ENCODE results near the gene CYTIP. TPM values are rescaled to one million over a fixed set of nuclear protein-coding genes. Genes with fewer than 3 reads are reported as not detected.
"Not testable (repeated sequence)": the region's sequence is repeated elsewhere in the genome, so short reads cannot be mapped to it uniquely, and the experiment has no call there.

Gene CYTIP
- total RNA-seq, 2 experiments from 2014 or later, result 302 to 304 TPM

DNA sequence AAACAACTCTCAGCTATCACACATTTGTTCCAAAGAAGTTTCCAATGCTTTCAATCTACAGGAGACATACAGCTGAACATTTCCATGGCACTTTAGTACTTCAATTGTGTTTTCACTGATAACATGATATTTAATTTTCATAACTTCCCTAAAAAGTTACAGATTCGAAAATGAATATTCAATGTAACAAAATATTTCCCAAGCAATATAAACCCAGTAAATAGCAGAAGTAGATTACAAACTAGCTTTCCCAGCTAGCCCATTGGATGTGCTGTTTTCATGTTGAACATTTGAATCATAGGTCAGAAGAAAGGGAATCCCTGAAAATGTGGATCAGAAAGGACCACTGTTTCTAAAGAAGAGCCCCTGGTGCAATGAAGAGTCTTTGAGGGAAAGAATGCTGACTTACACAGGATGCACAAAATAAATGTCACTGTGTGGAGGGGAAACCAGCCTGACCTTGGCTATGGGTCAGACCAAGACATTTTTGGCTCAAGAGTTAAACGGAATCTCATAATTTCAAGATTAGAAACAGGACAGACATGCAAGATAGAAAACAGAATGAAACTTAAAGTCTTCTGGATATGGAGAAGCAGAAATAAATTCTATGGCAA, 22.5 kb downstream of the CYTIP start:
- H3K27me3 Mint-ChIP-seq, result no peaks in the 10 kb centered on the region
- DNase-seq, result no peak

DNA sequence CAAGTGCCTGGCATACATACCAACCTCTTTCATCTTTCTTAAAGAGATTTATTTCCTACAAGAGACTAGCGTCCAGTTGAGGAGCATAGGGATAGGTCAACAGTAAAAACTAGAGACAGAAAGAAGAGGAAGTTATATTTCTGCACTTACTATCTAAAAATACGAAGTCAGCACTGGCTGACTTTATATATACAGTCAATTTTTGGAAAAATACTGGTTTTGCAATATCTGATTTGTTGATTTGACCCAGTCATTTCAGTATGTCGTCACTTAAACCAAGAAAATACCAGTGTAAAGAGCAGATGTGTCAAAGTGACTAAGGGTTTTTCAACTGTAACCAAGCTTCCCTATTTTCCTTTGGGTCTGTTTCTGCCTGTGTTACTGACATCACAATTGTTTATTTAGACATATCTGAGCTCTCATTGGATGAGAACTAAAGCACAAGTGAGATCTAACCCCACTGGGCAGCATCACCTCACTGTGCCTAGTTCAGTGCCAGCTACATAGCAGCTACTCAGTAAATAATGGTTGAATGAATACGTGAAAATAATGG, 23.0 kb downstream of the CYTIP start:
- peaks cover 78% of the 10 kb centered on the region for H3K36me3 Mint-ChIP-seq
- H3K4me1 Mint-ChIP-seq, result peaks cover 72% of the 10 kb centered on the region
- no peak for DNase-seq

More for the DNA sequence above, 22.5 kb downstream of the CYTIP start:
- H3K27ac Mint-ChIP-seq, result peak overlapping the region; percentile 91
- H3K4me1 Mint-ChIP-seq, result peaks cover 71% of the 10 kb centered on the region
- H3K9me3 Mint-ChIP-seq, result peaks cover 9% of the 10 kb centered on the region
- H3K36me3 Mint-ChIP-seq, result peaks cover 81% of the 10 kb centered on the region
- H3K4me3 Mint-ChIP-seq, result peak overlapping the region; percentile 54

DNA sequence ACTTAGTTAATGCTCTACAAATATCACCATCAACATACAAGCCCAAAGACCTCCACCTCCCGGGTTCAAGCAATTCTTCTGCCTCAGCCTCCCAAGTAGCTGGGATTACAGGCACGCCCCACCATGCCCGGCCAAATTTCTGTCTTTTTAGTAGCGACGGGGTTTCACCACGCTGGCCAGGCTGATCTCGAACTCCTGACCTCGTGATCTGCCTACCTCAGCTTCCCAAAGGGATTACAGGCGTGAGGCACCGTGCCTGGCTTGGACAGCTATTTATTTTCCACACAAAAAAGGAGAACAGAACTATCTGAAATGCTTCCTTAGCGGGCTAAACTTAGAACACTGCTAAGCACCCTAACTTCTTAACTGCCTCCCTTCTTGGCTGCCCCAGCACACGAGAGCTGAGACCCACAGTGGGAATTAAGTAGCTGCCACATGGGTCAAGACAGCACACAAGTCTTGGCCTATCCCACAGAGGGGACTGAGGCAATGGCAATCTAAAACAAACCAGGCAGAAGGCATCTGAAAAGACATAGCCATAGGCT, 24.8 kb downstream of the CYTIP start:
- no peak for DNase-seq
- peaks cover 82% of the 10 kb centered on the region for H3K4me1 Mint-ChIP-seq
- peak overlapping the region; percentile 89 for H3K27ac Mint-ChIP-seq
- no peaks in the 10 kb centered on the region for H3K27me3 Mint-ChIP-seq
- H3K4me3 Mint-ChIP-seq, result peak overlapping the region; percentile 68
- no peaks in the 10 kb centered on the region for H3K9me3 Mint-ChIP-seq
- H3K36me3 Mint-ChIP-seq, result peaks cover 84% of the 10 kb centered on the region

More for the DNA sequence above, 23.0 kb downstream of the CYTIP start:
- Mint-ChIP-seq H3K4me3 (peak overlapping the region; percentile 34), H3K27me3 (no peaks in the 10 kb centered on the region), H3K27ac (peak overlapping the region; percentile 91), H3K9me3 (peaks cover 5% of the 10 kb centered on the region)

DNA sequence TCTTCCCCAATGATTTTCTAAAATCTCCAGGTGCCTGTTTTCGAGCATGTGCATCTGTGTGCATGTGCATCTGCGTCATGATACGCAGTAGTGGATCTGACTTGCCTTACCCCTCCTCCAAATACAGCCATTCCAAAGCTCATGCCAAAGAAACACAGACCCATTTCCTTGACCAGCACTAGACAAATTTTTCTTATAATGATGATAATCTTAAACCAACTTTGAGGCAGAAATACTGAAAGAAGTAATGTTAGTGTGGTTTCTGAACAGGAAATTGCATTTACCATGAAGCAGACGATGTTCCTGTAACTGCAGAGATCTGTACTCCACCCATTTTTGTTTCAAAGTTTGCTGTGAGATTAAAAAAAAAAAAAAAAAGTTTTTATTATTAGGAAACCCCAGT, 25.6 kb downstream of the CYTIP start:
- peak overlapping the region; percentile 98 for H3K27ac Mint-ChIP-seq
- H3K27me3 Mint-ChIP-seq, result peaks cover 3% of the 10 kb centered on the region
- H3K9me3 Mint-ChIP-seq, result no peaks in the 10 kb centered on the region
- peaks cover 86% of the 10 kb centered on the region for H3K4me1 Mint-ChIP-seq
- DNase-seq, result no peak
- peaks cover 86% of the 10 kb centered on the region for H3K36me3 Mint-ChIP-seq
- peak overlapping the region; percentile 73 for H3K4me3 Mint-ChIP-seq

DNA sequence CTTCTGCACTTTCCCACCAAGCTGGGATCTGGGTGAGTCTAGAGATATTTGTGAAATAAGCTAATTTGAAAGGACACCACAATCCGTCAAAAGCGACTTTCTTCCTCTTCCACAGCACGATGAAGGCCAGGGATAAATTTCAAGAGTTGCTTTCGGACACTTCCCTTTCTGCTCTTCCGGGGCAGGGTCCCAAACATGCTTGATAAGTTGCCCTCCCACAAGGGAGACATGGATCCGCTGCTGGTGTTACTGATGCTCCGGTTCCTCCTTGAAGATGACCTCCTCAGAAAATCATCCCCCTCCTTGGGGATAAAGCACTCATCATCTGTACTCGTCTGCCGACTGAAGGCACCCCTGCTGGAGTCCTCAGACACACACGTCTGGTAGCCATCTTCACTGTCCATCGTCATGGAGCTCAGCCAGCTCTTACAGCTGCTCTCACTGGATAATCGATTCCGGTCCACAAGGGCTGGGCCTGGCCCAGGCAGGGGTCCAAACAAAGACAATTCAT, 28.2 kb downstream of the CYTIP start:
- H3K4me3 Mint-ChIP-seq, result peak overlapping the region; percentile 69
- no peak for DNase-seq
- H3K9me3 Mint-ChIP-seq, result no peaks in the 10 kb centered on the region
- peaks cover 3% of the 10 kb centered on the region for H3K27me3 Mint-ChIP-seq
- H3K36me3 Mint-ChIP-seq, result peaks cover 87% of the 10 kb centered on the region
- peak overlapping the region; percentile 97 for H3K27ac Mint-ChIP-seq
- peaks cover 87% of the 10 kb centered on the region for H3K4me1 Mint-ChIP-seq

DNA sequence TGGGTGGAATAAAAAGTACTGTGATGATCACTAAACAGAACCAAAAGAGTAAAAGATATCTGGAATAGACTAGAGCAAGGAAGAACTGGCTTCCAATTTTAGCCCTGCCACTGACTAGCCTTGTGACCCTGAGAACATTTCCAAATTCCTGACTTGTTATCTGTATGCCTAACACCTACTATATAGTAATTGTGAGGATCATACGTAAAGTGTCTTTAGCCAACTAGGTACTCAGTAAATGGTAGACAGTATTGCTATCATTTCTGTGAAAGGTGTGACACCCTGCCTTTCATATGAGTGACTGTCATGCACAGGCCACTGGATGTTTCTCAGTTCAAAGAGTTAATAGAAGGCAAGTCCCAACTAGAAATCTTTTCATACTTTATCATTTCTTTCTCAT, 29.8 kb downstream of the CYTIP start:
- Mint-ChIP-seq H3K4me3 (peak overlapping the region; percentile 75), H3K27me3 (peaks cover 3% of the 10 kb centered on the region), H3K9me3 (no peaks in the 10 kb centered on the region), H3K27ac (peak overlapping the region; percentile 97), H3K4me1 (peaks cover 87% of the 10 kb centered on the region), H3K36me3 (peaks cover 83% of the 10 kb centered on the region)
- no peak for DNase-seq

DNA sequence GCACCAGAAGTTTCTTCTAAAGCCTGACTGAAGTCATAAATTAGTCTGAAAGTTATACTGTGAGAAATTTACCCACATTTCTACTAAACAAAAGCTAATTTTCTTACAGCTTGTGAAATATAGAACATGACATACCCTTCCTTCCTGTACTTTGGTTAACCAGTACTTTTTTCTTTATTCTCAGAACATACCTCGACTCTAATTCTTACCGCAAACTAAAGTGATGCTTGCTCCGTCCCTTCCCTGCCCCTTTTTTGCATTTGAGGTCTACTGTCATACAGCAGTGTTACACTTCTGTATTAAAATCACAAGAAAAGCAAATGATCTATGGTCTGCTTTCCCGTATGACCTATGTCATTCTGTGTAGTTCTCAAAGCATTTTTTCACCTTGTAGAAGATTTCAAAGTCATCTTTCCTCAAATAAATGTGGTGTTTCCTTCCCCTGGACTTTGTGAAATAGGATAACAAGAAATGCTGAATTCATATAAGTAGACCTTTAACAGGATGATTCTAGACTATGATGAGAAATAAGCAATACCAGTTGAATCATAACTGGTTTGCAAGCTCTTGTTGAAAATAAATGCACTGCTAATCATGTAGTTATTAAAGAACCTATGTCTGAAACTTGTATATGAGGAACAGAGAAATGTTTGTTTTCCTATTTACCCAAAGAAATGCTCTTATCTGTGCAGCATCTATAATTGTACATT, 30.4 kb downstream of the CYTIP start:
- Mint-ChIP-seq H3K4me3 (peak overlapping the region; percentile 75), H3K4me1 (peaks cover 88% of the 10 kb centered on the region), H3K27ac (peak overlapping the region; percentile 97), H3K36me3 (peaks cover 83% of the 10 kb centered on the region), H3K9me3 (peaks cover 1% of the 10 kb centered on the region), H3K27me3 (peaks cover 3% of the 10 kb centered on the region)
- DNase-seq, result peak; percentile 53

DNA sequence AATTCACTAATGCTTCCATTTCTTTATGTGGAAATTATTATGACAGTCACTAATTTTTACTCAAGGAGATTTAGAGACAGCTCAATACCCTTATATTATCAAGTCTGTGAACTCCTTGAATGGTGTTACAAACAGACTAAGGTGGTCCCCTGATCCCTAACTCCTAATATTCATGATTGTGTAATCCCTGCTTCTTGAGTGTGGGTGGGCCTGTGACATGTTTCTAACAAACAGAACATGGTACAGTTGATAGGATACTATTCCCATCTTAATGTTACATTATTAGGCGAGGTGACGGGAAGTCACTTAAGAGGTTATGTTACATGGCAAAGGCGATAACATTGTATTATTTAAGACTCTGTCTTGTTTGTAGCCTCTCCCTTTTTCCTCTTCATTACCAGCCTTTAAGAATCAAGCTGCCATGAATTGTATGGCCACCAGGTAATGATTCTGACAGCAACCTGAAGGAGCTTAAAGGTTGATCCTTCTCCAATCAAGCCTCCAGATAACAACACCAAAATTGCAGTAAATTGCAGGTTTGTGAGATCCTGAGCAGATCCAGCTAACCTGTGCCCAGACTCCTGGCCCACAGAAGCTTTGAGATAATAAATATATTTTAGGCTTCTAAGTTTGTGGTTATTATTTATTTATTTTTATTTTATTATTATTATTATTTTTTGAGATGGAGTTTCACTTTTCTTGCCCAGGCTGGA, 32.1 kb downstream of the CYTIP start:
- Mint-ChIP-seq H3K4me1 (peaks cover 81% of the 10 kb centered on the region), H3K4me3 (peak overlapping the region; percentile 22), H3K9me3 (peaks cover 5% of the 10 kb centered on the region), H3K27ac (peak overlapping the region; percentile 97), H3K27me3 (peaks cover 3% of the 10 kb centered on the region), H3K36me3 (peaks cover 73% of the 10 kb centered on the region)
- no peak for DNase-seq

DNA sequence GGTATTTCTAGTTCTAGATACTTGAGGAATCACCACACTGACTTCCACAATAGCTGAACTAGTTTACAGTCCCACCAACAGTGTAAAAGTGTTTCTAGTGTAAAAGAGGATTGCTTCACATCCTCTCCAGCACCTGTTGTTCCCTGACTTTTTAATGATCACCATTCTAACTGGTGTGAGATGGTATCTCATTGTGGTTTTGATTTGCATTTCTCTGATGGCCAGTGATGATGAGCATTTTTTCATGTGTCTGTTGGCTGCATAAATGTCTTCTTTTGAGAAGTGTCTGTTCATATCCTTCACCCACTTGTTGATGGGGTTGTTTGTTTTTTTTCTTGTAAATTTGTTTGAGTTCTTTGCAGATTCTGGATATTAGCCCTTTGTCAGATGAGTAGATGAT, 38.5 kb downstream of the CYTIP start:
- Mint-ChIP-seq H3K4me3 (peak overlapping the region; percentile 22), H3K4me1 (peaks cover 75% of the 10 kb centered on the region), H3K9me3 (peaks cover 40% of the 10 kb centered on the region), H3K27ac (peak overlapping the region; percentile 90), H3K36me3 (peaks cover 63% of the 10 kb centered on the region)
- DNase-seq, H3K27me3 Mint-ChIP-seq: not testable (repeated sequence)

DNA sequence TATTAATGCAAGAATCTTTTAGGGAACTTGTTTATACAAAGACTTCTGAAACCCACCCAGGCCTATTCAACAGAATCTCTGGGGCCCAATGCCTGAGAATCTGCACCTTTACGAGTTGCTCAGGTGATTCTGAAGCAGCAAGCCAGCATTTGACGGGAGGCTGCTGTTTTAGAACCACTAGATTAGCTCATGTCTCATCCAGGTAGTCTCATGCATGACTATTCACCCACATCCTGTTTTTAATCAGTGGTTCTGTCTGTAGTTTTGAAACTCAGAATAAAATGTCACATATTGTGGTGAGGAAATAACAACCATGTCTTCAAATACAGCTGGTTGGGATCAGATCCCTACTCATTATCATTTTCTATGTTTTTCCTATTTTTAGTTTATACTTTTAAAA, 39.5 kb downstream of the CYTIP start:
- Mint-ChIP-seq H3K27ac (peak overlapping the region; percentile 96), H3K4me1 (peaks cover 66% of the 10 kb centered on the region), H3K27me3 (no peaks in the 10 kb centered on the region), H3K36me3 (peaks cover 66% of the 10 kb centered on the region), H3K4me3 (peak overlapping the region; percentile 22), H3K9me3 (peaks cover 48% of the 10 kb centered on the region)
- DNase-seq, result peak; percentile 58

DNA sequence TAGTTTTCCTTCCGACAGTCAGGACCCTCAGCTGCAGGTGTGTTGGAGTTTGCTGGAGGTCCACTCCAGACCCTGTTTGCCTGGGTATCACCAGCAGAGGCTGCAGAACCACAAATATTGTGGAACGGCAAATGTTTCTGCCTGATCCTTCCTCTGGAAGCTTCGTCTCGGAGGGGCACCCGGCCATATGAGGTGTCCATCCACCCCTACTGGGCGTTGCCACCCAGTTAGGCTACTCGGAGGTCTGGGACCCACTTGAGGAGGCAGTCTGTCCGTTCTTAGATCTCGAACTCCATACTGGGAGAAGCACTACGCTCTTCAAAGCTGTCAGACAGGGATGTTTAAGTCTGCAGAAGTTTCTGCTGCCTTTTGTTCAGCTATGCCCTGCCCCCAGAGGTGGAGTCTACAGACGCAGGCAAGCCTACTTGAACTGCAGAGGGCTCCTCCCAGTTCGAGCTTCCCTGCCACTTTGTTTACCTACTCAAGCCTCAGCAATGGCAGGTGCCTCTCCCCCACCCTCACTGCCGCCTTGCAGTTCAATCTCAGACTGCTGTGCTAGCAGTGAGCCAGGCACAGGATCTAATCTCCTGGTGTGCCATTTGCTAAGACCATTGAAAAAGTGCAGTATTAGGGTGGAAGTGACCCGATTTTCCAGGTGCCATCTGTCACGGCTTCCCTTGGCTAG, 40.9 kb downstream of the CYTIP start:
- Mint-ChIP-seq H3K4me1 (peaks cover 55% of the 10 kb centered on the region), H3K4me3 (peak overlapping the region; percentile 27), H3K27ac (peak overlapping the region; percentile 96), H3K9me3 (peaks cover 54% of the 10 kb centered on the region), H3K36me3 (peaks cover 70% of the 10 kb centered on the region)
- DNase-seq, H3K27me3 Mint-ChIP-seq: not testable (repeated sequence)

DNA sequence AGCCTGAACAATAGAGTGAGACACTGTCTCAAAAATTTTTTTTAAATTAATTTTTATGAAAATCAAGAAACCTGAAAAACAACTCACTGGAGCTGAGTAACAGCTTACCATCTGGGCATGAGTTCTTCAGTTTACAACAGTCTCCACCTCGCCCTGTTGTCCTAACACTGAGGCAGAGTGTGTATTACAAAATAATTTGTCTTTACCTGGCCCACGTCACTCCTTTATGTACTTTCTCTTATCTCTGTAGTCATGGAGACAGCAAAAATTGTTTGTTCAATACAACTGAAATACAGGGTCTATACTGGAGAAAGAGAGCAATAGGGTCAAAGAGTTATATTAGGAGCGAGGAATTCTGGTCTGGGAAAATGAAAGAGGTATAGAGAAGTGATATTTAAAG, 48.1 kb downstream of the CYTIP start:
- no peak for DNase-seq
- Mint-ChIP-seq H3K27me3 (no peaks in the 10 kb centered on the region), H3K4me3 (no peak overlapping the region)

DNA sequence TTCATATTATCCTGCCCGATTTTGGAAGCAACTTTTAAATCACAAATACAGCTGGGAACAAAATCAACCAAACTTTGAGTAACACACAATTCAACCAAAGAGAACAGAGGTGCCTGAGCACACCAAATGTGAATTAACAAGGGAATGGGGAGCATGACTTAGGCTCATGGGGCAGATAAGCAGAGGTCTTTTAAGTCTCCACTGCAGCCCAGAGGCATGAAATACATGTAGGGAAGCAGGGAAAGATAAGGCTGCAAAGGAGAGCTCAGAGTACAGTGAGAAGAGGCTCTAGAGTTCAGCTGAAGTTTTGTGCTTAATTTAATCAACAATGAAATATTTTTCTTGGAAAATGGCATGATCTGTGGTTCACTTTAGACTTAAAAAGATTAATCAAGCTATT, 49.0 kb downstream of the CYTIP start:
- H3K4me1 Mint-ChIP-seq, result no peaks in the 10 kb centered on the region
- DNase-seq, result no peak
- no peaks in the 10 kb centered on the region for H3K27me3 Mint-ChIP-seq
- H3K27ac Mint-ChIP-seq, result no peak overlapping the region
- no peak overlapping the region for H3K4me3 Mint-ChIP-seq
- peaks cover 41% of the 10 kb centered on the region for H3K9me3 Mint-ChIP-seq
- peaks cover 46% of the 10 kb centered on the region for H3K36me3 Mint-ChIP-seq

More for the DNA sequence above, 48.1 kb downstream of the CYTIP start:
- peaks cover 4% of the 10 kb centered on the region for H3K4me1 Mint-ChIP-seq
- peaks cover 40% of the 10 kb centered on the region for H3K9me3 Mint-ChIP-seq
- H3K36me3 Mint-ChIP-seq, result peaks cover 47% of the 10 kb centered on the region
- no peak overlapping the region for H3K27ac Mint-ChIP-seq

DNA sequence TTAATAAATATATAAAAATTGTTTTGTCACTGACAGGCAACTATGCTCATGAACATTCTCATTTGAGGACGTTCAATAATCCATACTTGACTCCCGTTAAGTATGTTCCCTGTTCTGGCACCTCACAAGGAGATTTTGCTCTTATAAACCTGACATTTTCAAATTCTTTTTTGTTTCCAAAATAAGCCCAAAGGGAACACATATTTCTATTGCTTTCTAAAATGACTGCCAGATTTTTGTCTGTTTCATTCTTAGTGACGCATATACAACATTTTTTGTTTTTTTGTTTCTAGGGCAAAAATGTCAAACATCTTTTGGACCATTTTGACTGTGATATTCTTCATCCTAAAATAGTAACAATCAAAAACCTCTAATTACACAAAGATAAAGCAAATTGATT, 50.5 kb downstream of the CYTIP start:
- H3K36me3 Mint-ChIP-seq, result peaks cover 43% of the 10 kb centered on the region
- no peak for DNase-seq
- no peak overlapping the region for H3K27ac Mint-ChIP-seq
- H3K27me3 Mint-ChIP-seq, result no peaks in the 10 kb centered on the region
- no peak overlapping the region for H3K4me3 Mint-ChIP-seq
- H3K9me3 Mint-ChIP-seq, result peaks cover 40% of the 10 kb centered on the region
- no peaks in the 10 kb centered on the region for H3K4me1 Mint-ChIP-seq
